ENCODE measurements around the gene FAR2. TPM values are rescaled to one million over a fixed set of nuclear protein-coding genes. Genes with fewer than 3 reads are reported as not detected.
A peak's percentile ranks its signal among the peaks of the same experiment; 100 is the strongest.

Gene FAR2
- total RNA-seq, 1 experiment from 2014 or later: 11.0 TPM

DNA sequence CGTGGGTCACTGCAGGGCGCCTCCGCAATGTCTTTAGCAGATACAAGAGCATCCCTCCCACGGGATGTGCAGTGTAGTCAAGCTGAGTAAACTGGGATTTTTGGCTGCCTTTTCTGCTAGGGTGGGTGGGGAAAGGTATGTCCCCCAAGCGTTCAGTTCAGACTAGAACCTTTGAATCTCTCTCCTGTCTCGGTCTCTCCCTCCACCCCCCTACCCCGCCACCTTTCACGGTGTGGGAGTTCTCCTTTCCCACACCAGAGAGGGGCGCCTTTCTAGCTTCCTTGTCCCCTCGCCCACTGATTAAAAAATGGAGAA lies 525 bp upstream of the FAR2 start:
- ChIA-PET POLR2A (ENCODE audit: unreplicated experiment) (interaction anchor here (1.2 kb wide), 1 partner anchor 232 kb away, joined by 10 read pairs; the partner anchor contains the start of gene ERGIC2), CTCF (interaction anchor here (0.6 kb wide), 1 partner anchor 1444 kb away, joined by 3 read pairs; no protein-coding TSS in a partner anchor)
- peak in 1 of 2 experiments; percentile 36 for DNase-seq
- Histone ChIP-seq H3K79me2 (ENCODE audit: low read depth) (no peaks in the 10 kb centered on the region), H3K9me2 (ENCODE audit: insufficient read depth) (no peaks in the 10 kb centered on the region), H3K27ac (peak overlapping the region; percentile 58), H3K9me3 (ENCODE audit: insufficient read depth, low read depth) (no peaks in the 10 kb centered on the region), H3F3A (ENCODE audit: insufficient read depth, low read depth) (no peaks in the 10 kb centered on the region), H3K4me2 (peak overlapping the region; percentile 82), H4K20me1 (ENCODE audit: insufficient read depth) (no peaks in the 10 kb centered on the region), H3K4me1 (replicated peaks; ENCODE audit: insufficient read depth) (peaks cover 14% of the 10 kb centered on the region), H3K27me3 (ENCODE audit: insufficient read depth, low read depth) (no peaks in the 10 kb centered on the region), H3K36me3 (ENCODE audit: low read depth) (no peaks in the 10 kb centered on the region), H3K4me3 (peak overlapping the region; percentile 72), H2AFZ (peak overlapping the region; percentile 88)
- TF ChIP-seq, protein P1, sequence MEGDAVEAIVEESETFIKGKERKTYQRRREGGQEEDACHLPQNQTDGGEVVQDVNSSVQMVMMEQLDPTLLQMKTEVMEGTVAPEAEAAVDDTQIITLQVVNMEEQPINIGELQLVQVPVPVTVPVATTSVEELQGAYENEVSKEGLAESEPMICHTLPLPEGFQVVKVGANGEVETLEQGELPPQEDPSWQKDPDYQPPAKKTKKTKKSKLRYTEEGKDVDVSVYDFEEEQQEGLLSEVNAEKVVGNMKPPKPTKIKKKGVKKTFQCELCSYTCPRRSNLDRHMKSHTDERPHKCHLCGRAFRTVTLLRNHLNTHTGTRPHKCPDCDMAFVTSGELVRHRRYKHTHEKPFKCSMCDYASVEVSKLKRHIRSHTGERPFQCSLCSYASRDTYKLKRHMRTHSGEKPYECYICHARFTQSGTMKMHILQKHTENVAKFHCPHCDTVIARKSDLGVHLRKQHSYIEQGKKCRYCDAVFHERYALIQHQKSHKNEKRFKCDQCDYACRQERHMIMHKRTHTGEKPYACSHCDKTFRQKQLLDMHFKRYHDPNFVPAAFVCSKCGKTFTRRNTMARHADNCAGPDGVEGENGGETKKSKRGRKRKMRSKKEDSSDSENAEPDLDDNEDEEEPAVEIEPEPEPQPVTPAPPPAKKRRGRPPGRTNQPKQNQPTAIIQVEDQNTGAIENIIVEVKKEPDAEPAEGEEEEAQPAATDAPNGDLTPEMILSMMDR (conservative IDR thresholded peaks at IDR 0.05): no peak; the same call in 1 of the 2 replicates
- no peak for TF ChIP-seq EZH2 (IDR thresholded peaks at IDR 0.05; ENCODE audit: low read depth)
- BruUV-seq (replicated peaks): no TSS peak
- intact Hi-C loops (cut with micrococcal nuclease; ENCODE audit: unreplicated experiment): loop anchor here (2.0 kb wide), 1 partner anchor 94 kb away; no protein-coding TSS in a partner anchor

DNA sequence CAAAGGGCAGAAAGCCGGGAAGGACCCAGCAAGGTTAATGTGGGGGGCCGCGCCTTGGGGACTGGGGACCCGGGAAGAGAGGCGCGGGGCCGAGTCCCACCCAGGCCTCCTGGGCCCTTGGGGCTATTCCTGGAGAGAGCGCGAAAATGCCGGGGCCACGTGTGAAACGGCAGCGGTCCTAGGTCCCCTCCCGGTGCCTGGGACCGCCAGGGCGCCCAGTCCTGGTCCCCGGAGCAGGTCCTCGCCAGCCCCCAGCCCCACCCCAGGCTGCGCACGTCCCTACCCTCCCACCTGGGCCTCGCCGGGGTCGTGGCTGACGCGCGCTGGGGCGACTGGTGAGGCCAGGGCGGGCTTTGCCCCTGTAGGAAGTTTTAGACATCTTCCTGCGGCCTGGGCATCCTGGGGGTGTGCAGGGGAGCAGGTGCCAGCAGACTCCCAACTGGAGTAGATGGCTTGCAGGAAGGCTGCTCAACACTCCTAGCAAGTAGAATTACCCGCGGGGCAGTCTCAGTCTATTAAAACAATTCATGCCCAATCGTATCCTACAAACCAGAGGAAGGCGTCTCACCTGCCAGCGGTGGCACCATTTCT lies 708 bp downstream of the FAR2 start:
- Histone ChIP-seq H3K36me3 (ENCODE audit: low read depth) (no peaks in the 10 kb centered on the region), H3K9me2 (ENCODE audit: insufficient read depth) (no peaks in the 10 kb centered on the region), H2AFZ (peak overlapping the region; percentile 88), H3K27ac (peak overlapping the region; percentile 58), H3K4me1 (replicated peaks; ENCODE audit: insufficient read depth) (peaks cover 14% of the 10 kb centered on the region), H3F3A (ENCODE audit: insufficient read depth, low read depth) (no peaks in the 10 kb centered on the region), H3K27me3 (ENCODE audit: insufficient read depth, low read depth) (no peaks in the 10 kb centered on the region), H3K79me2 (ENCODE audit: low read depth) (no peaks in the 10 kb centered on the region), H3K4me3 (peak overlapping the region; percentile 72), H4K20me1 (ENCODE audit: insufficient read depth) (no peaks in the 10 kb centered on the region), H3K9me3 (ENCODE audit: insufficient read depth, low read depth) (no peaks in the 10 kb centered on the region), H3K4me2 (peak overlapping the region; percentile 82)
- peak; percentile 21 to 54 for DNase-seq
- TF ChIP-seq EZH2 (IDR thresholded peaks at IDR 0.05; ENCODE audit: low read depth): no peak
- TF ChIP-seq, protein P1 (conservative IDR thresholded peaks at IDR 0.05): no peak
- BruUV-seq (replicated peaks): no TSS peak
- CTCF ChIA-PET: no interaction called here
- intact Hi-C loops (cut with micrococcal nuclease; ENCODE audit: unreplicated experiment): loop anchor here (2.0 to 5.0 kb wide), 2 partner anchors 93 to 233 kb away; partner anchors contain the start of gene ERGIC2
- POLR2A ChIA-PET (ENCODE audit: unreplicated experiment): interaction anchor here (0.6 to 0.7 kb wide), 2 partner anchors 160 to 187 kb away, joined by 3 to 4 read pairs; no protein-coding TSS in a partner anchor

DNA sequence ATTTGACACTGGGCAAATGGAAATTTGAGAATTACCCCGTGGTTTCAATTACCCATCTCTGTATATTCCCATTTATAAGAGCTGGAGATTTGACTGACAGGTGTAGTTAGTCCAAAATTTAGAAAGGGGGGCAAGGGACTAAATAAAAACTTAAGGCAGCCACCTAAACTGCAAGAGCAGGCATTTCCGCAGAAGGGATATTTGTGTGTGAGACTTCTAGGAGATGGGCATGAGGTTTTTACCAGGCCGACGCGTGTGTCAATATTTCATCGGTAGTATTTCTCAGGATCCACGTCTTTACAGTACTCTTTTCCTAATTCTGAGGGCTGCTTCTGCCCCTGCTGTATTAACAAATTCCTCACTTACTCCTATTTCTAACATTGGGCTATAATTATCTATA lies 1.4 kb downstream of the FAR2 start:
- DNase-seq: no peak
- H3F3A ChIP-seq (ENCODE audit: insufficient read depth, low read depth): no peaks in the 10 kb centered on the region
- no peaks in the 10 kb centered on the region for H3K36me3 ChIP-seq (ENCODE audit: low read depth)
- H3K27me3 ChIP-seq (ENCODE audit: insufficient read depth, low read depth): no peaks in the 10 kb centered on the region
- POLR2A ChIA-PET (ENCODE audit: unreplicated experiment): no interaction called here
- BruUV-seq (replicated peaks): no TSS peak
- H3K9me2 ChIP-seq (ENCODE audit: insufficient read depth): no peaks in the 10 kb centered on the region
- TF ChIP-seq, protein P1 (conservative IDR thresholded peaks at IDR 0.05): no peak
- no peaks in the 10 kb centered on the region for H4K20me1 ChIP-seq (ENCODE audit: insufficient read depth)
- no peaks in the 10 kb centered on the region for H3K9me3 ChIP-seq (ENCODE audit: insufficient read depth, low read depth)
- peak overlapping the region; percentile 72 for H3K4me3 ChIP-seq
- intact Hi-C loops (cut with micrococcal nuclease; ENCODE audit: unreplicated experiment): loop anchor here (5.0 kb wide), 1 partner anchor 232 kb away; the partner anchor contains the start of gene ERGIC2
- H2AFZ ChIP-seq: no peak overlapping the region
- H3K4me1 ChIP-seq (replicated peaks; ENCODE audit: insufficient read depth): peaks cover 14% of the 10 kb centered on the region
- CTCF ChIA-PET: no interaction called here
- H3K27ac ChIP-seq: no peak overlapping the region
- peak overlapping the region; percentile 82 for H3K4me2 ChIP-seq
- H3K79me2 ChIP-seq (ENCODE audit: low read depth): no peaks in the 10 kb centered on the region
